COR-L47 (cell line): ENCODE data around the gene COL1A1.

Experiments used
- DNase-seq: peaks from one replicate; lab custom pipeline; 2025; lab: John Stamatoyannopoulos, UW

The COL1A1 gene

GRCh38 chr17:50153650-50154575 is 47.5 kb downstream of the COL1A1 start:
- DNase-seq, result no peak

DNA sequence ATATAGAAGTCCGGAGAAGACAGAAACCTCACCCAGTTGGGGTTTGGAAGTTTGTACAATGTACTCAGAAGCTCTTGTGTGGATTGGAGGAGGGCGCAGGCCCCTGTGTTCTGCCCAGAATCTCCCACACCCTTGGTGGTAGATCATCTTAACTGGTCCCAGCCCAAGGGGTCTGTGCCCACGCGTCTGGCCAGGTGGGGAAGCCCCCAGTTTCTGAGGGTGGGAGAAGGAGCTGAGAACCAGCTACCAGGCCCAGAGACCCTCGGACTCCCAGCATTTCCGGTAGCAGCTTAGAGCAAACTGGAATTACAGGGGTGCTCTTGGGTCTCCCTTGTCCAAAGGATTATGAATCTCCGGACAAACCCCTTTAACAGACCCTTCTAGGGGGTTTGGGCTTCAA is 48.7 kb downstream of the COL1A1 start:
- no peak for DNase-seq

GRCh38 chr17:50151937-50152547 is 49.4 kb downstream of the COL1A1 start:
- DNase-seq, result peak; percentile 84

GRCh38 chr17:50151041-50151936 is 50.1 kb downstream of the COL1A1 start:
- peak; percentile 90 for DNase-seq

DNA sequence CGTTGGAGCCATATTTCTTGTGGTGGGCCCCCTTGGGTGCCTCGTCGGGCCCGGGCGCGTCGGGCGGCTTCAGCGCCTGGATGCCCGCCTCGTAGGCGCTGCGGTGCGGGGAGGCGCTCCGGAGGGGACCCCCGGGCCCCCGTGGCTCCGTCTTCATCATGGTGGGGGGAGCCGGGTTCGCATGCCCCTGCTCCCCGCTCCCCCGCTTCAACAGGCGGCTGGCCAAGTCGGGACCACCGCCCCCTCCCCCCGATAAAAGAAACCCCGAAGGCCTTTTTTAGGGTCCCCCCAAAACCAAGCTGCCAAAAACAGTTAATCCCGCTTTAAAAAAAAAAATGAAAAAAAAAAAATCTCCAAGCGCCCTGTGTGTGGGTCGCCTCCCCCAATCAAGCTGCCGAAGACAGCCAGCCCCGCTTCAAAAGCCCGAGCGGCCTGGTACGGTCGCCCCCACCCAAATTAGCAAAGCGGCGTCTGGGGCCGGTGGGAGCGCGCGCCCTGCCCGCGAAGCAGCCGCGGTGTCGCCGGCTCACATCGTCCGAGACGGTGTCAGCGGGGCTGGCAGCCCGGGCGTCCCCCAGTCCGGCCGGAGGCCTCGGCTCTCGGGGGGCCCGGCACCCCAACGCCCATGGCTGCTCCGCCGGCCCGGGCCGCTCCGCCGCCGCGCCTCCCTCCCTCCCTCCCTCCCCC is 50.9 kb downstream of the COL1A1 start, which contains the start of gene PPP1R9B:
PPP1R9B (minus strand) TSS at position 324 of the 687 bp plus-strand sequence; CDS start at position 160, 164 bp downstream.
- DNase-seq, result no peak

DNA sequence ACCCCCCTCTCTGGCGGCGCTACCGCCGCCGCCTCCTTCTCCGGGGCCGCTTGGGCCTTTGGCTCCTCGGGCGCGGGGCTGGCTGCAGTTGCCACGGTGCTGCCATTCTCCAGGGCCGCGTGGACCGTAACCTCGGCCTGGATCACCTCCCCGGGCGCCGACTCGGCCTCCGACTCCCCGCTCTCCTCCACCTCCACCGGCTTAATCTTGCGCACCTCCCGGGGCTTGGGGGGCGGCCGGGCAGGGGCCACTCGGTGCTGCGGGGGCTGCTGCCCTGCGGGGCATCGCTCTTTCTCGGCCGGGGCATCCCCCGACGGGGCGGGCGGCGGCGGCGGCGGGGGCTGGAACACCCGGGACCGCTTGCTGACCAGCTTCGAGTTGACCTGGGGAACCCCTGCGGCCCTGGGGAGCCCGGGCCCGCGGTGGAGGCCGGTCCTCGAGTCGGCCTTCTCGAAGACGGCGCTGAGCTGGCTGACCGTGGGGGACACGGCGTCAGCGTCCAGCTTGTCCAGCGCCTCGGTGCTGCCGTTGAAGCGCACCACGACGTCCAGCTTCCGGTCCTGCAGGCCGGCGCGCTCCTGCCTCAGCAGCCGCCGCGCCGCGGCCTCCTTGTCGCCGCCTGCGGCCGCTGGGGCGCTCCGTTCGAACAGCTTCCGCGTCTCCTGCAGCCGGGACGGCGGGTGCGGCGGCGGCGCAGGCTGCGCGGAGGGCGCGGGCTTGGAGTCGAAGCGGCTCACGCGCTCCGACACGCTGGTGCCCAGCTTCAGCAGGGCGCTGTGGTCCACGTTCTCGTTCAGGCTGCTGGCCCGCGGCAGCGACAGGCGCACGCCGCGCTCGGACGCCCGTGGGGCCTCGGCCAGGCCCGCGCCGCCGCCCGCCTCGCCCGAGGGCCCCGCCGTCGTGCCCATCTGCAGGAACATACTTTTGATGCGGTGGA is 51.7 kb downstream of the COL1A1 start:
- DNase-seq, result peak; percentile 39

- no peak for DNase-seq
These were observed 52.4 kb downstream of the COL1A1 start for GRCh38 chr17:50149091-50149416.

DNA sequence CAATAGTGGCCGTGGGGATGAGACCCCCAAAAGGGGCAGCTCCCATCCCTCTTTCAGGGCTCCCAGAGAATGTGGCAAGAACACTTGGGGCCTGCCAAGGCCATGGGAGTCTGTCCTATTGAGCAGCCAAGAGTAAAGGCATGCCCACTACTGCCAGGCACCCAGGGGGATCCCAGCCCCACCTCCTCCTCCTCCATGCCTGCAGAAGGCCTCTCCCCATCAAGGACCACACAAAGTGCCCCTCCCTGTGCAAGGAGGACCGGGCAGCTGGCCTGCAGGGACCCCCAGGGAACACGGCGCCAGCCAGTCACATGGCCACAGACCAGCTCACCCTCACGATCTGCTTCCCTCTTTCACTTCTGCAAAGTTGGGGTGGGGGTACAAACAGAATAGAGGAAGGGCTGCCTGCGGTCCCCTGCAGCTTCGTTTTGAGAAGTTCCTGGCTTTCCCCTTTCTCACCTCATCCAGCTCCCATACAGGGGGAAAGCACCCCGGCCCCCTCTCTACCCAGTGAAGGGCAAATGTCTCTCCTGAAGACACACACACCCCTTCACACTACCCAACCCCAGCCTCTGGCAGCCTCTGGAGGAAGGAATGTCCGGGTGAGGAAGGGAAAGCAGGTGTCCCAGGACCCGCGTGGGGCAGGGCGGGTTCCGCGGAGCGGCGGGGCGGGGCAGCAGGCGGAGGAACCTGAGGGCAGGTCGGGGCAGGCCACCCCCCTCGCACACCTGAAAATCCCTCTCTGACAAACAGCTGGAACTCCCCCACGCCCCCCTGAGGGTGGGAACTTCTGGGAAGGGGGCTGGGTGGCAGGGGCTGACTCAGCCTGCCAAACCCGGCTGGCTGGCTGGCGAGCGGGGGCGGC is 53.0 kb downstream of the COL1A1 start:
- no peak for DNase-seq

DNA sequence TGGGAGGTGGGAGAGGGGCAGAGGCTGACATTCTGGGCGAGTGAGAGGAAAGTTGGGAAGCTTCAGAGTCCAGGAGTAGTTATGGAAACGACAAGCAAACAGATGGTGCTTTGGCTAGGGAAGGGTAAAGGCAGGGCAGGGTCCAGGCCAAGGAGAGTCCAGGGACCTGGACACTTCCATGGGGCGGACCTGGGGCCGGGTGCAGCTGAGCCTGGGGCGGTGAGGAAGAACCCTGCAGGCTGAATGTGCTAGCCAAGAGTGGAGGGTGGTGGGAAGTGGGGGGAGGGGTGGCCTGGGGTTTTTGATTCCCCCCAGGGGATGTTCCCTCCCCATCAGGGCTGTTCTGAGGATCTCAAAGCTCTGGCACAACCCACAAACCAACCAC is 53.6 kb downstream of the COL1A1 start:
- no peak for DNase-seq

GRCh38 chr17:50146927-50147665 is 54.3 kb downstream of the COL1A1 start:
- no peak for DNase-seq

GRCh38 chr17:50146230-50146926 is 55.1 kb downstream of the COL1A1 start:
- no peak for DNase-seq

- DNase-seq, result no peak
These were observed 55.8 kb downstream of the COL1A1 start for GRCh38 chr17:50145532-50146229.

GRCh38 chr17:50144845-50145531 is 56.4 kb downstream of the COL1A1 start:
- no peak for DNase-seq

DNA sequence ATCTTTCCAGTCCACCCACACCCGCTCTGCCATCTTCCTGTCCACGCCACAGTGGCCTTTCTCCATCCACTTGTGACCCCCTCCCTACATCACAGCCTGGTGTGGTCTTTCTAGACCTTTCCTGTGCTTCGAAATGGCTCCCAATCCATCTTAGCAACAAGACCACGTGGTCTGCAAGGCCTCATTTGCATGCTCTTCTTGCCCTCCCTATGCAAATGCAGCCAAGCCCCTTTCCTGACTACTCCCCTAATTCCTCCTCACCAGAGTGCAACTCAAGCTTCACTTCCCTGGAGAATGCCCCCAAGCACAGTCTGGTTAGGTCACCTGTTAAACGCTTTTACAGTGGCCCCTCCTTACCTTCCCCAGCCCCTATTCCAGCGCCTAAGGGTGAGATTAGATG is 57.1 kb downstream of the COL1A1 start:
- no peak for DNase-seq

- no peak for DNase-seq
These were observed 57.8 kb downstream of the COL1A1 start for GRCh38 chr17:50143461-50144176.

DNA sequence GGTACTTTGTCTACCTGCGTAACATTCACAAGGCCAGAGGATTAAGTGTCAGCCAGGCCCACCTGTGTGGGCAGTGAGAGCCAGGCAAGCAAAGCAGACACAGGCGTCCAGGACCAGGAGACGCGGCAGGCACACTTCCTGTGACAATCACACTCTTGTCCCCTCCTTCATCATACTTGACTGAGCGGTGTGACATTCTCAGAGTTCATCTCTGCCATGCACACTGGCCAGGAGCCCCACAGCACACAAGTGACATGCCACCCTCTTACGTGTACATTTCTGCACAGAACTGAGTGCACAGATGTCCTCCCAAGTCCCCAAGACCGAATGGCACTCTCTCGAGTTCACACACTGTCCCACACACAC is 59.7 kb downstream of the COL1A1 start:
- no peak for DNase-seq
